Naive B cell (primary cell): Measurements from ENCODE around the gene NPIPA7. TPM values are rescaled to one million over a fixed set of nuclear protein-coding genes. Genes with fewer than 3 reads are reported as not detected.

Experiments used
- polyA plus RNA-seq, 6 donors: library from polyadenylated mRNA; unstranded; fragments of 300-500 nt; fragmentation: Illumina TruSeq; gene quantifications; one replicate each; pipeline ENCODE4 v1.2.3, GENCODE V29; 2021; ENCODE audit warnings: low read depth in 6 of 6

The NPIPA7 gene
- polyA plus RNA-seq, 6 donors from 2014 or later: 0.98 TPM; not detected in 5

Other genes with a start within 250 kb of the NPIPA7 start
- gene ABCC6, start 155.6 kb upstream of the NPIPA7 start, polyA plus RNA-seq: under 1 TPM in 2 of 6 donors, not detected in 4; 0.09 to 0.26 TPM
- gene NOMO3, start 146.6 kb upstream of the NPIPA7 start, polyA plus RNA-seq: 10 to 100 TPM in 3 of 6 donors, 1 to 10 TPM in 3; 3.8 to 22.0 (median 12.3) TPM